Measurements from ENCODE around the gene EBF3. TPM values are rescaled to one million over a fixed set of nuclear protein-coding genes. Genes with fewer than 3 reads are reported as not detected.

EBF3 gene
- total and polyA plus RNA-seq, 2 donors (not counting 3 experiments of a cell fraction or from before 2014, with no cell fraction given) = 0.92 to 2.7 TPM

- Histone ChIP-seq H3K4me1 (ENCODE audit: control insufficient read depth, extremely low read depth, insufficient read depth, low read length) (no peaks in the 10 kb centered on the region), H4K20me1 (replicated peaks; ENCODE audit: control insufficient read depth, extremely low read depth, insufficient read depth, low read length) (no peaks in the 10 kb centered on the region), H3K36me3 (ENCODE audit: control insufficient read depth in 2 of 2, extremely low read depth in 1 of 2, insufficient read depth in 2 of 2, low read length in 2 of 2) (no peaks in the 10 kb centered on the region), H3K27ac (ENCODE audit: insufficient read depth, low read depth, low read length) (no peak overlapping the region), H2AFZ (ENCODE audit: low read depth, low read length) (no peak overlapping the region), H3K27me3 (ENCODE audit: control insufficient read depth in 2 of 2, insufficient read depth in 2 of 2, low read length in 2 of 2) (no peaks in the 10 kb centered on the region), H3K4me3 (replicated peaks in 1 of 3; ENCODE audit: insufficient read depth in 1 of 3, low read depth in 1 of 3, low read length in 3 of 3) (no peak overlapping the region), H3K4me2 (ENCODE audit: insufficient read depth, low read length) (no peak overlapping the region), H3K9me3 (replicated peaks; ENCODE audit: control insufficient read depth, insufficient read depth, low read length) (peaks cover 4% of the 10 kb centered on the region), H3K79me2 (ENCODE audit: control insufficient read depth, insufficient read depth, low read length) (no peaks in the 10 kb centered on the region), H3K9me1 (replicated peaks; ENCODE audit: control insufficient read depth, extremely low read depth, insufficient read depth, low read length) (no peaks in the 10 kb centered on the region), H3K9ac (replicated peaks; ENCODE audit: extremely low read depth, insufficient read depth, low read length) (no peak overlapping the region)
- dilution Hi-C loops (cut with MboI; ENCODE audit: extremely low pct_ligation_motif_present, low sequenced_read_pairs) (no loop called here), intact Hi-C loops (cut with micrococcal nuclease) (no loop called here)
- CTCF ChIA-PET = no interaction called here
- no peak for DNase-seq (ENCODE audit: low read depth, low spot score)
- POLR2A ChIA-PET = no interaction called here
- BruUV-seq (replicated peaks) = no TSS peak
- no peak for FAIRE-seq
- TF ChIP-seq GATA2 (IDR thresholded peaks at IDR 0.05; ENCODE audit: insufficient read depth, insufficient read length, low read depth, low read length) (no peak), POLR2A (IDR thresholded peaks at IDR 0.05; ENCODE audit: low read depth, low read length) (no peak), MYC (IDR thresholded peaks at IDR 0.05; ENCODE audit: low read depth, low read length) (no peak), JUN (IDR thresholded peaks at IDR 0.05; ENCODE audit: borderline replicate concordance, insufficient read depth, insufficient read length, low read depth) (no peak), POLR2AphosphoS5 (IDR thresholded peaks at IDR 0.05; ENCODE audit: insufficient read depth, low read depth, low read length) (no peak), EZH2 (IDR thresholded peaks at IDR 0.05; ENCODE audit: borderline replicate concordance, low read depth, low read length, severe bottlenecking) (no peak), FOS (IDR thresholded peaks at IDR 0.05; ENCODE audit: borderline replicate concordance, insufficient read depth, low read length) (no peak), MAX (IDR thresholded peaks at IDR 0.05; ENCODE audit: insufficient read depth, insufficient read length) (no peak), CTCF (IDR thresholded peaks at IDR 0.05; ENCODE audit: extremely low read depth in 1 of 2, insufficient read depth in 1 of 2, low read depth in 1 of 2, low read length in 2 of 2) (no peak)
Observed at GRCh38 chr10:129809841-129810240, 154.2 kb downstream of the EBF3 start.
